Dorsolateral prefrontal cortex (tissue), 118 donors: Measurements from ENCODE around the gene KHSRP. TPM values are rescaled to one million over a fixed set of nuclear protein-coding genes. Genes with fewer than 3 reads are reported as not detected.

Source experiments
- microRNA-seq, 43 experiments: library from miRNA; unstranded; fragments of <30 nt; microRNA quantifications; one replicate each; pipeline ENCODE4 v1.2.0, GENCODE V29; 2022
- total RNA-seq, 120 experiments: library from RNA; stranded (reverse); gene quantifications; one replicate each; pipeline versions ENCODE4 v1.2.3 to v1.2.4, GENCODE V29; 2022

KHSRP gene
- total RNA-seq, 120 experiments from 2014 or later, result 138 to 218 (median 173) TPM

Small RNA genes lying within 50 kb of the gene (microRNA-seq; reads per million reads assigned to microRNA genes)
- gene MIR3940 (0.34 to 45.6 (median 2.1) reads per million in 43 experiments), gene MIR6790 (0 to 0.92 (median 0) reads per million in 43 experiments), gene MIR6885 (0 to 5.3 (median 1.5) reads per million in 43 experiments)

Other genes with a start within 250 kb of the KHSRP start
- gene MLLT1, start 144.8 kb downstream of the KHSRP start, total RNA-seq, result 100 to 1,000 TPM in 56 of 120 experiments, 10 to 100 TPM in 64; 67.9 to 201 (median 99.1) TPM
- gene ACER1, start 91.2 kb downstream of the KHSRP start, total RNA-seq, result under 1 TPM in 10 of 120 experiments, not detected in 110; 0.33 to 0.74 (median 0.37) TPM
- gene CLPP, start 63.3 kb downstream of the KHSRP start, total RNA-seq, result 10 to 100 TPM; 27.0 to 65.7 (median 45.9) TPM
- 10 to 100 TPM; 39.9 to 75.3 (median 52.4) TPM for gene ALKBH7, start 52.0 kb downstream of the KHSRP start, total RNA-seq
- 1 to 10 TPM; 1.6 to 9.6 (median 3.6) TPM for gene PSPN, start 48.9 kb downstream of the KHSRP start, total RNA-seq
- 10 to 100 TPM; 30.4 to 92.6 (median 66.4) TPM for gene GTF2F1, start 31.6 kb downstream of the KHSRP start, total RNA-seq
- 10 to 100 TPM in 1 of 120 experiments, 1 to 10 TPM in 119; 1.1 to 11.0 (median 4.3) TPM for gene SLC25A41, start 9.0 kb upstream of the KHSRP start, total RNA-seq
- gene SLC25A23, start 35.0 kb upstream of the KHSRP start, total RNA-seq, result 100 to 1,000 TPM; 113 to 321 (median 206) TPM
- 1 to 10 TPM in 23 of 120 experiments, under 1 TPM in 49, not detected in 48; 0.36 to 2.8 (median 0.83) TPM for gene CRB3, start 39.5 kb upstream of the KHSRP start, total RNA-seq
- gene DENND1C, start 57.0 kb upstream of the KHSRP start, total RNA-seq, result 1 to 10 TPM in 117 of 120 experiments, under 1 TPM in 3; 0.65 to 5.4 (median 2.4) TPM
- gene TUBB4A, start 77.5 kb upstream of the KHSRP start, total RNA-seq, result 1,000 to 10,000 TPM in 16 of 120 experiments, 100 to 1,000 TPM in 104; 306 to 1,743 (median 779) TPM
- 10 to 100 TPM in 3 of 120 experiments, 1 to 10 TPM in 117; 2.4 to 16.3 (median 4.8) TPM for gene TNFSF9, start 106.2 kb upstream of the KHSRP start, total RNA-seq
- under 1 TPM in 2 of 120 experiments, not detected in 118; 0.72 to 0.78 TPM for gene CD70, start 166.3 kb upstream of the KHSRP start, total RNA-seq
- gene TNFSF14, start 245.3 kb upstream of the KHSRP start, total RNA-seq, result 1 to 10 TPM in 5 of 120 experiments, under 1 TPM in 61, not detected in 54; 0.08 to 2.7 (median 0.32) TPM